ENCODE data around the gene CNGA2.

Gene CNGA2

GRCh38 chrX:151776181-151776731, 41.7 kb downstream of the CNGA2 start:
- H3K27me3 ChIP-seq (ENCODE audit: low read length): no peaks in the 10 kb centered on the region
- no peaks in the 10 kb centered on the region for H3K9me2 ChIP-seq (replicated peaks; ENCODE audit: insufficient read depth, low read length)
- no peaks in the 10 kb centered on the region for H3F3A ChIP-seq (ENCODE audit: insufficient read depth)
- no peak overlapping the region for H3K27ac ChIP-seq (ENCODE audit: low read depth, low read length)
- H3K9ac ChIP-seq (ENCODE audit: low read length): no peak overlapping the region
- no peaks in the 10 kb centered on the region for H3K36me3 ChIP-seq (ENCODE audit: low read length)
- TF ChIP-seq EZH2phosphoT487 (conservative IDR thresholded peaks at IDR 0.05; ENCODE audit: low read length) (no peak), CTCF (IDR thresholded peaks at IDR 0.05; ENCODE audit: insufficient read depth, low read length, poor library complexity, severe bottlenecking) (no peak)
- no peak overlapping the region for H3K4me2 ChIP-seq (ENCODE audit: low read depth, low read length, poor library complexity, severe bottlenecking)
- H3K9me3 ChIP-seq (ENCODE audit: insufficient read depth, low read length): no peaks in the 10 kb centered on the region
- no peak overlapping the region for H3K4me3 ChIP-seq (ENCODE audit: insufficient read depth, low read length, poor library complexity, severe bottlenecking)
- no peak overlapping the region for H2AFZ ChIP-seq (ENCODE audit: low read depth, low read length, severe bottlenecking)
- no peaks in the 10 kb centered on the region for H3K79me2 ChIP-seq (ENCODE audit: insufficient read depth, low read length)
- no peaks in the 10 kb centered on the region for H4K20me1 ChIP-seq (ENCODE audit: low read depth, low read length)

- no peak for TF ChIP-seq EZH2phosphoT487 (conservative IDR thresholded peaks at IDR 0.05; ENCODE audit: low read length)
- TF ChIP-seq CTCF (IDR thresholded peaks at IDR 0.05; ENCODE audit: insufficient read depth, low read length, poor library complexity, severe bottlenecking): no peak
- Histone ChIP-seq H3K27ac (ENCODE audit: low read depth, low read length) (no peak overlapping the region), H3K9me3 (ENCODE audit: insufficient read depth, low read length) (no peaks in the 10 kb centered on the region), H4K20me1 (ENCODE audit: low read depth, low read length) (no peaks in the 10 kb centered on the region), H3K4me3 (ENCODE audit: insufficient read depth, low read length, poor library complexity, severe bottlenecking) (no peak overlapping the region), H3K9me2 (replicated peaks; ENCODE audit: insufficient read depth, low read length) (no peaks in the 10 kb centered on the region), H2AFZ (ENCODE audit: low read depth, low read length, severe bottlenecking) (no peak overlapping the region), H3K4me2 (ENCODE audit: low read depth, low read length, poor library complexity, severe bottlenecking) (no peak overlapping the region), H3F3A (ENCODE audit: insufficient read depth) (no peaks in the 10 kb centered on the region), H3K36me3 (ENCODE audit: low read length) (no peaks in the 10 kb centered on the region), H3K79me2 (ENCODE audit: insufficient read depth, low read length) (no peaks in the 10 kb centered on the region), H3K9ac (ENCODE audit: low read length) (no peak overlapping the region), H3K27me3 (ENCODE audit: low read length) (no peaks in the 10 kb centered on the region)
These were observed 42.4 kb downstream of the CNGA2 start for GRCh38 chrX:151776936-151777335.

- Histone ChIP-seq H3K9me3 (ENCODE audit: insufficient read depth, low read length) (no peaks in the 10 kb centered on the region), H3F3A (ENCODE audit: insufficient read depth) (no peaks in the 10 kb centered on the region), H3K27ac (ENCODE audit: low read depth, low read length) (no peak overlapping the region), H3K36me3 (ENCODE audit: low read length) (no peaks in the 10 kb centered on the region), H3K79me2 (ENCODE audit: insufficient read depth, low read length) (no peaks in the 10 kb centered on the region), H3K9ac (ENCODE audit: low read length) (no peak overlapping the region), H2AFZ (ENCODE audit: low read depth, low read length, severe bottlenecking) (no peak overlapping the region), H4K20me1 (ENCODE audit: low read depth, low read length) (no peaks in the 10 kb centered on the region), H3K27me3 (ENCODE audit: low read length) (no peaks in the 10 kb centered on the region), H3K4me3 (ENCODE audit: insufficient read depth, low read length, poor library complexity, severe bottlenecking) (no peak overlapping the region), H3K4me2 (ENCODE audit: low read depth, low read length, poor library complexity, severe bottlenecking) (no peak overlapping the region), H3K9me2 (replicated peaks; ENCODE audit: insufficient read depth, low read length) (no peaks in the 10 kb centered on the region)
- TF ChIP-seq CTCF (IDR thresholded peaks at IDR 0.05; ENCODE audit: insufficient read depth, low read length, poor library complexity, severe bottlenecking) (no peak), EZH2phosphoT487 (conservative IDR thresholded peaks at IDR 0.05; ENCODE audit: low read length) (no peak)
These were observed 44.7 kb downstream of the CNGA2 start for GRCh38 chrX:151779258-151779657.
